CD4-positive, alpha-beta T cell (primary cell): ENCODE measurements around the gene TTLL11. TPM values are rescaled to one million over a fixed set of nuclear protein-coding genes. Genes with fewer than 3 reads are reported as not detected.

Source experiments
- ATAC-seq: fragments of 200-7000 bp; cut with Tn5 transposase; one replicate; pipeline ENCODE4 v1.10.0; 2022; ENCODE audit warnings: mild to moderate bottlenecking; ENCODE audit not compliant: poor library complexity
- CTCF ChIA-PET: fragments of 350-600 bp; sonication (Branson Sonifier 250); formaldehyde crosslinking; loops from one replicate; lab custom pipeline; 2021; ENCODE audit warnings: antibody characterized with exemption, inconsistent platforms; lab: Charles Lee
- POLR2A ChIA-PET: fragments of 350-600 bp; sonication (Branson Sonifier 250); formaldehyde crosslinking; loops from one replicate; lab custom pipeline; 2021; ENCODE audit warnings: antibody characterized with exemption, inconsistent platforms; lab: Charles Lee
- DNase-seq, 14 experiments: peaks; one replicate each; pipeline ENCODE4 v3.0.0-alpha.2; 2013 to 2020; ENCODE audit warnings: mixed read lengths in 2 of 14
- H3K27ac ChIP-seq, 2 donors: one replicate each; pipeline versions ENCODE4 v1.5.1 to v1.7.0; 2013; ENCODE audit warnings: low read length in 2 of 2, low read depth in 1 of 2, mild to moderate bottlenecking in 1 of 2
- H3K27me3 ChIP-seq, 2 experiments: 1 replicate in 1 of 2; 2 replicates in 1 of 2; pipeline versions ENCODE4 v1.6.1 to v1.7.0; 2013; ENCODE audit warnings: low read length in 2 of 2, control low read depth in 1 of 2, mild to moderate bottlenecking in 1 of 2, moderate library complexity in 1 of 2; ENCODE audit not compliant: insufficient read depth in 2 of 2, control insufficient read depth in 1 of 2
- H3K36me3 ChIP-seq: one replicate; pipeline ENCODE4 v1.6.1; 2013; ENCODE audit warnings: low read length, control low read depth; ENCODE audit not compliant: insufficient read depth
- H3K4me1 ChIP-seq: one replicate; pipeline ENCODE4 v1.6.1; 2013; ENCODE audit warnings: low read length, control low read depth; ENCODE audit not compliant: insufficient read depth
- H3K4me3 ChIP-seq: one replicate; pipeline ENCODE4 v1.5.1; 2013; ENCODE audit warnings: mild to moderate bottlenecking, low read length, moderate library complexity
- H3K9me3 ChIP-seq, 2 experiments: 1 replicate in 1 of 2; 2 replicates in 1 of 2; pipeline versions ENCODE4 v1.6.1 to v1.7.0; 2013; ENCODE audit warnings: low read length in 2 of 2, mild to moderate bottlenecking in 2 of 2, control low read depth in 1 of 2, moderate library complexity in 1 of 2; ENCODE audit not compliant: control insufficient read depth in 1 of 2, insufficient read depth in 1 of 2
- H3K27ac Mint-ChIP-seq: one replicate; pipeline ENCODE4 v1.8.0; 2020; ENCODE audit warnings: mixed read lengths
- H3K27me3 Mint-ChIP-seq: one replicate; pipeline ENCODE4 v1.8.0; 2021; ENCODE audit warnings: mixed read lengths
- H3K36me3 Mint-ChIP-seq: one replicate; pipeline ENCODE4 v1.8.0; 2021; ENCODE audit warnings: low read depth, mixed read lengths
- H3K4me1 Mint-ChIP-seq: one replicate; pipeline ENCODE4 v1.8.0; 2021; ENCODE audit warnings: low read depth, mixed read lengths
- H3K4me3 Mint-ChIP-seq: one replicate; pipeline ENCODE4 v1.8.0; 2020; ENCODE audit warnings: mild to moderate bottlenecking, mixed read lengths
- H3K9me3 Mint-ChIP-seq: one replicate; pipeline ENCODE4 v1.8.0; 2020; ENCODE audit warnings: mixed read lengths
- CTCF ChIP-seq: fragments of 200-600 bp; IDR thresholded peaks from one replicate; pipeline ENCODE4 v1.8.0; 2022; ENCODE audit warnings: antibody characterized with exemption, mild to moderate bottlenecking
- intact Hi-C, 2 experiments: fragments of 100-400 bp; cut with DNase I in 1 of 2; cut with micrococcal nuclease in 1 of 2; formaldehyde crosslinking; loops; one replicate each; pipeline versions ENCODE4 v1.15.1 to v1.9.0; 2023 to 2025; cut with DNase I, micrococcal nuclease
- total RNA-seq, 174 experiments: library from RNA in 2 of 174; stranded (reverse) in 2 of 174; gene quantifications; one replicate each; pipeline ENCODE4 v1.2.3 and lab custom pipeline; 2021 to 2026

The TTLL11 gene
- total RNA-seq, 2 experiments from 2014 or later = 1.6 to 2.3 TPM

GRCh38 chr9:122033775-122034373 lies 59.2 kb downstream of the TTLL11 start:
- TF ChIP-seq CTCF = no peak
- Histone ChIP-seq H3K4me1 (no peaks in the 10 kb centered on the region), H3K27me3 (no peaks in the 10 kb centered on the region), H3K9me3 (no peaks in the 10 kb centered on the region), H3K36me3 (peaks cover 4% of the 10 kb centered on the region), H3K27ac (no peak overlapping the region), H3K4me3 (no peak overlapping the region)
- no peaks in the 10 kb centered on the region for H3K27me3 Mint-ChIP-seq
- H3K27ac Mint-ChIP-seq = no peak overlapping the region
- no peaks in the 10 kb centered on the region for H3K9me3 Mint-ChIP-seq
- intact Hi-C loops = no loop called here
- ChIA-PET CTCF (no interaction called here), POLR2A (no interaction called here)
- no peak overlapping the region for H3K4me3 Mint-ChIP-seq
- DNase-seq = no peak
- peaks cover 76% of the 10 kb centered on the region for H3K36me3 Mint-ChIP-seq
- H3K4me1 Mint-ChIP-seq = no peaks in the 10 kb centered on the region
- no peak for ATAC-seq

GRCh38 chr9:122032346-122032745 lies 60.8 kb downstream of the TTLL11 start:
- ChIA-PET POLR2A (no interaction called here), CTCF (no interaction called here)
- no peaks in the 10 kb centered on the region for H3K27me3 ChIP-seq
- H3K36me3 ChIP-seq = no peaks in the 10 kb centered on the region
- H3K4me3 Mint-ChIP-seq = no peak overlapping the region
- intact Hi-C loops = no loop called here
- DNase-seq = no peak
- H3K4me1 Mint-ChIP-seq = no peaks in the 10 kb centered on the region
- H3K36me3 Mint-ChIP-seq = peaks cover 75% of the 10 kb centered on the region
- peaks cover 4% of the 10 kb centered on the region for H3K9me3 Mint-ChIP-seq
- H3K9me3 ChIP-seq = no peaks in the 10 kb centered on the region
- no peak overlapping the region for H3K4me3 ChIP-seq
- no peak overlapping the region for H3K27ac Mint-ChIP-seq
- no peaks in the 10 kb centered on the region for H3K4me1 ChIP-seq
- ATAC-seq = no peak
- TF ChIP-seq CTCF = no peak
- H3K27ac ChIP-seq = no peak overlapping the region
- H3K27me3 Mint-ChIP-seq = no peaks in the 10 kb centered on the region

GRCh38 chr9:122031776-122032175 lies 61.3 kb downstream of the TTLL11 start:
- Mint-ChIP-seq H3K9me3 (peaks cover 4% of the 10 kb centered on the region), H3K36me3 (peaks cover 74% of the 10 kb centered on the region), H3K4me1 (no peaks in the 10 kb centered on the region), H3K27ac (no peak overlapping the region), H3K4me3 (no peak overlapping the region), H3K27me3 (no peaks in the 10 kb centered on the region)
- H3K4me3 ChIP-seq = no peak overlapping the region
- intact Hi-C loops = no loop called here
- H3K27me3 ChIP-seq = no peaks in the 10 kb centered on the region
- ChIA-PET POLR2A (no interaction called here), CTCF (no interaction called here)
- no peaks in the 10 kb centered on the region for H3K4me1 ChIP-seq
- H3K27ac ChIP-seq = no peak overlapping the region
- DNase-seq (no peak), ATAC-seq (no peak)
- no peaks in the 10 kb centered on the region for H3K36me3 ChIP-seq
- TF ChIP-seq CTCF = no peak
- H3K9me3 ChIP-seq = no peaks in the 10 kb centered on the region
